Amygdala (tissue), 56 donors: ENCODE measurements around the gene CACNA1C.
A peak's percentile ranks its signal among the peaks of the same experiment; 100 is the strongest.

Experiments
- DNase-seq, 56 donors: peaks; one replicate each; lab custom pipeline; 2025; lab: John Stamatoyannopoulos, UW

Gene CACNA1C

DNA sequence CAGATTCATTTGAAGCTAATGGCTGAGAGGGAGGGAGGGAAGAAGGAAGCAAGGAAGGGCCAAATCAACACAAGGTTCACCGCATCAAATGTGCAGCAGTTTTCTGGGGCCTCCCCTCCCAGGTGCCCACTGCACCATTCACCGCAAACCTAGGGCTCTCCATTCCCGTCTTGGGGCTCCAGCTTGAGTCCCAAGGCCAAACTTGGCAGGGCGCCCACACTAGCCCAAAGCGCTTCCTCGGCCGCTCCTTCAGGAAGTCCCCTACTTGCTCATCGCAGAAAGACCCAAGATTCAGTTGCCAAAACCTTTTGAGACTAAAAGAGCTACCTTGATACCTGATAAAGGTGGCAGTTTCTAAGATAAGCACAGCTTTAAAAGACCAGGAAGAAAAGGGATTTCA, 601.5 kb downstream of the CACNA1C start:
- DNase-seq = no peak

- DNase-seq = no peak
Measured at GRCh38 chr12:2654741-2655140, 602.0 kb downstream of the CACNA1C start.

DNA sequence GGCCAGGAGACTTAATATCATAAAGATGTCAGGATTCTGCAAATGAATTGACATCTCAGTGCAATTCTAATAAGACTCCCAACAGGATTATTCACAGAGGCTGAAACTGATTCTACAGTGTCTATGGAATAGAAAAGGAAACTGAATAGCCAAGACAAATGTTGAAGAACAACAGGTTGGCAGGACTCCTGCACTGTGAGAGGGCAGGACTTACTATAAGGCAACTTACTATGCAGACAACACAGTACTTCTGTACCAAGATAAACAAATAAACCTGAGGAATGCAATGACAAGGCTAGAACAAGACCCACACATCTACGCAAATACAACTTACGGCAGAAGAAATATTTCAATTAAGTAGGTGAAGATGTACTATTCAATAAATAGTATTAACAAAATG, 609.7 kb downstream of the CACNA1C start:
- DNase-seq = no peak

GRCh38 chr12:2664721-2665577, 612.2 kb downstream of the CACNA1C start:
- DNase-seq = no peak

GRCh38 chr12:2666411-2666810, 613.6 kb downstream of the CACNA1C start:
- no peak for DNase-seq

GRCh38 chr12:2666846-2667245, 614.1 kb downstream of the CACNA1C start:
- DNase-seq = no peak

DNA sequence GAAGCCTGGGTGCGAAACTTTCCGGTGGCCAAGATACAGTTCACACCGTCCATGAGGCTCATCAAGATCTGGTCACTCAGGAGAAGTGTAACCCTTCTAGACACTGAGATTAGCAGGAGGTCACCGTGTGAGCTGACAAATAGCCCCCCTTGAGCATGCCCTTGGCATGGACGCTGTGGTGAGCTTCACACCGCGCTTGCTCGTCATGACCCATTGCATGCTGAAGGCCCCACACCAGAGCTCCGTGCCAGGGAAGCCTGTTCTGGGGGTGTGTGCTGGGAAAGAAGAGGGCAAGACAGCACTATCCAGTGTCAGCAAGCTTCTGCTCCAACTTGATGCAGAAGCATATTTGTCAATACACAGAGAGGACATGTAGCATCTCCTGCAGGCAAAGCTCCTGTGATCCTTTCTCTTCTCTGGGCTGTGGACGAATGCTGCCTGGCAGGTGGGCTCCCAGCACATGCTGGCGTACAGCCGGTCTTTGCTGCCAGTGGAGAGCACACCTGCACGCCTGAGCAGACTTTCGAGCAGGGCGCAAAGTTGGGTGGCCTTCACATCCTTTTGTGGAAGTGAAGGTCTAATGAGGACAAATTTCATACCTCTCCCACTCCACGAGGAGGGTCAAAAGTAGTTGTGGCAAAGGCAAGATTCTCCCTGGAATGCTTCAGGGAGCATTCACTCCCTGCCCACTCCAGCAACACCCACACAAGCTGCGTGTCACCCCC, 615.1 kb downstream of the CACNA1C start:
- DNase-seq = no peak

- DNase-seq = no peak
Measured at GRCh38 chr12:2668816-2669215, 616.0 kb downstream of the CACNA1C start.

GRCh38 chr12:2669560-2669959, 616.8 kb downstream of the CACNA1C start:
- DNase-seq = no peak

DNA sequence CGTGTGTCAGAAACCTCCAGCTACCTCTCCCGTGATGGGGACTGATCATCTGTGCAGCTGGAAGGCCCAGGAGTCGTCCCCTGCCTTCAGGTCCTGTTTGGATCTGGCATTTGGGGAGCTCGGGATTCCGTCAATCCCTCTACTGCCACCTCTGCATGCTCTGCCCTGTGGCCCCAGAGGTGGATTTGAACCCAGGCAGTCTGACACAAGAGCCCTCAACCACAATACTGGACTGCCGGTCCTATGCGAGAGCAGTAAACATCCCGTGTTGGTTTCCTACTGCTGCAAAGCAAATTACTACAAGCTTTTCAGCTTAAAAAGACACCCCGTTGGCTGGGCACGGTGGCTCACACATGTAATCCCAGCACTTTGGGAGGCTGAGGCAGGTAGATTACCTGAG, 620.1 kb downstream of the CACNA1C start:
- no peak for DNase-seq

- DNase-seq = no peak
Measured at GRCh38 chr12:2673966-2674810, 621.4 kb downstream of the CACNA1C start.

- DNase-seq = no peak
Measured at GRCh38 chr12:2675776-2676175, 623.0 kb downstream of the CACNA1C start.

DNA sequence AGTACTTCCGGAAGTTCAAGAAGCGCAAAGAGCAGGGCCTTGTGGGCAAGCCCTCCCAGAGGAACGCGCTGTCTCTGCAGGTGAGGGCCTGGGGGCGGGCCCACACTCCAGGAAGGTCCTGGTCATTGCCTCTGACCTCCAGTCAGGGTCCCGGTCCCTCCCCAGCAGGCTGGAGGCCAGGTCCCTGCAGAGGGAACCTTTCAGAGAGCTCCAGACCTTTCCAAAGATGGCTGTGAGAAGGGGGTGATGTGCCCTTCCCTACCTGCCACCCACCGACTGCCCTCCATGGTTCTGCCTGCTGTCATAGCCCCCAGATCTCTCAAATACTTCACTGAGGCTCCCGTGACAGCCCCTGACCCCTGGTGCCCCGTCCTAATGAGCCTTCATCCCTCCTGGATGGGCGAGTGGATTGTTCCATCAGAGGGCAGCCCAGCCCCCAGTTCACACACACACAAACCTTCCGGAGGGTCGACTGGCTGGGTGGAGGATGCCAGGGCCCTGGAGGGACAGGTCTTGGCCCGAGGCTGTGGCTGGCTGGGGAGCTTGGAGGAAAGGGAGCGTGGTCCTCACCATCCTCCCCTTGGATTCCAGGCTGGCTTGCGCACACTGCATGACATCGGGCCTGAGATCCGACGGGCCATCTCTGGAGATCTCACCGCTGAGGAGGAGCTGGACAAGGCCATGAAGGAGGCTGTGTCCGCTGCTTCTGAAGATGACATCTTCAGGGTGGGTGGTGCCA, 624.5 kb downstream of the CACNA1C start:
- no peak for DNase-seq

GRCh38 chr12:2678426-2678825, 625.6 kb downstream of the CACNA1C start:
- DNase-seq = no peak

DNA sequence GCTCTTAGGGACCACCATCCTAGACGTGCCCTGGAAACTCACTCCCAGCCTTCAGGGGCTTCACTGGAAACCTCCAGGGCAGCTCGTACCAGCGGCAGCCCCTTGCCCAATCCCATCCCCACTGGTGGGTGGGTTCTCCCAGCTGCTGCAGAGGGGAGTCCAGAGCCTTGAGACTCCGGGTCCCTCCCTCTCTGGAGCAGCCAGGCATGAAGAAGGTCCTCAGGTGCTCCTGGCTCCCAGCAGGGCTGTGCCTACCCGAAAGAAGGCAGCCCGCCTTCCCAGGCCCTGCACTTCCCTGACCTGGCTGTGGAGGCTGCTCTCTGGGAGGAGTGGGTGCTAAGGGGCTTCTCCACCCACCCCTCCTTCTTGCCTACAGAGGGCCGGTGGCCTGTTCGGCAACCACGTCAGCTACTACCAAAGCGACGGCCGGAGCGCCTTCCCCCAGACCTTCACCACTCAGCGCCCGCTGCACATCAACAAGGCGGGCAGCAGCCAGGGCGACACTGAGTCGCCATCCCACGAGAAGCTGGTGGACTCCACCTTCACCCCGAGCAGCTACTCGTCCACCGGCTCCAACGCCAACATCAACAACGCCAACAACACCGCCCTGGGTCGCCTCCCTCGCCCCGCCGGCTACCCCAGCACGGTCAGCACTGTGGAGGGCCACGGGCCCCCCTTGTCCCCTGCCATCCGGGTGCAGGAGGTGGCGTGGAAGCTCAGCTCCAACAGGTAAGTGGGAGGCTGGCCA, 626.5 kb downstream of the CACNA1C start:
- DNase-seq = no peak

DNA sequence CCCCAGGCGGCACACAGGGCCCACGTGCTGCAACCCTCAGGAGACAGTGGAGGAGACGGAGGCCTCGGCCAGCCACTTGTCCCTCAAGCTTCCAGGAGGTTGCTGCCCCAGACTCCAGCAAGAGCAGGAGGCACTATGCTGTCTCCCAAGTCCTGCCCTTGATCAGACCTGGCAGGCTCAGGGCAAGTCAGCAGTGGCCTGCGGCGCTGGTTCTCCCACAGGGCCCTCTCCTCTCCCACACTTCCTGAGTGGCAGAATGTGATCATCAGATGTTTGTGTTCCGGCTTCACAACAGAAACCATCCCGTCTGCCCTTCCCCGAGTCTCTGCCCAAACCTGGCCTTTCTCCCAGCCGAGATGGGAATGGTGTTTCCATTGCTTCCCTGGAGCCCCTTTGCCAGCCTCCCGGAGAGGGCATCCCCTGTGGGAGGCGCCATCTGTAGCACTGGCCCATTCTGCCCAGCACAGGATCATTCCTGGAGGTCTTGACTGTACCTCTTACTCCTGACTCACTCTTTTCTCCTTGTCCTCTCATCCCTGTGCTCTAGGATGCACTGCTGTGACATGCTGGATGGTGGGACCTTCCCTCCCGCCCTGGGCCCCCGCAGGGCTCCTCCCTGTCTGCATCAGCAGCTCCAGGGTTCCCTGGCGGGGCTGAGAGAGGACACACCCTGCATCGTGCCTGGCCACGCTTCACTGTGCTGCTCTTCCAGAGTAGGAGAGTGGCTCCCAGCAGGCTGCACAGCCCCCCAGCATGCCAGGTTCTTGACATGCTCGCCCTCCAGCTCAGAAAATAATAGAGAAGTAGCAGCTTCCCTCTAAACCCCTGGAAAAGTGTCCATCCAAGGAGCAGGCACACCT, 627.3 kb downstream of the CACNA1C start:
- DNase-seq = no peak

DNA sequence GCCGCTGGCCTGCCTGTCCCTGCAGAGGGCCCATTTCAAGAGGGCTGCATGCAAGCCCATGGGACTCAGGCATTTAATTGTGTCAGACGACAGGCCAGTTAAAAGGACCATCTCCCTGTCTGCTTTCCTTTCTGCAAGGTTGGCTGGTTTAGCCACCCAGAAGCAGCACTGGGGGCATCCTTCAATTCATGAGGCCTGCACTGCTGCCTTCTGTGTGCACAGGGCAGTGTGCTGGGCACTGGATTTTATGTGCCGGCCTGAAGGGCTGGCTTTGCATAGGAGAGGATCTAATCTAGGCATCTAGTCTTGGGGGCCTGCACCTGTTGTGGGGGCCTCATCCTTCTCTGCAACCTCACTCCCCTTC, 627.9 kb downstream of the CACNA1C start:
- DNase-seq = no peak

- peak in 2 of 56 donors; percentile 4 to 11 for DNase-seq
Measured at GRCh38 chr12:2681450-2682205, 628.8 kb downstream of the CACNA1C start.
